CD4-positive, alpha-beta T cell treated with Interleukin-6 at 100 ng/mL for 8 hours (primary cell): ENCODE results near the gene TPD52L1.
"Not testable (repeated sequence)": the region's sequence is repeated elsewhere in the genome, so short reads cannot be mapped to it uniquely, and the experiment has no call there.

Experiments used
- DNase-seq: peaks from one replicate; pipeline ENCODE4 v3.0.0-alpha.2; 2020; ENCODE audit warnings: mixed read lengths, low spot score

TPD52L1 gene

GRCh38 chr6:125142618-125143017 is 11.0 kb upstream of the TPD52L1 start:
- DNase-seq, result no peak

- no peak for DNase-seq
Measured at GRCh38 chr6:125144822-125145221, 8.8 kb upstream of the TPD52L1 start.

- DNase-seq, result no peak
Measured at GRCh38 chr6:125149256-125150144, 4.1 kb upstream of the TPD52L1 start.

DNA sequence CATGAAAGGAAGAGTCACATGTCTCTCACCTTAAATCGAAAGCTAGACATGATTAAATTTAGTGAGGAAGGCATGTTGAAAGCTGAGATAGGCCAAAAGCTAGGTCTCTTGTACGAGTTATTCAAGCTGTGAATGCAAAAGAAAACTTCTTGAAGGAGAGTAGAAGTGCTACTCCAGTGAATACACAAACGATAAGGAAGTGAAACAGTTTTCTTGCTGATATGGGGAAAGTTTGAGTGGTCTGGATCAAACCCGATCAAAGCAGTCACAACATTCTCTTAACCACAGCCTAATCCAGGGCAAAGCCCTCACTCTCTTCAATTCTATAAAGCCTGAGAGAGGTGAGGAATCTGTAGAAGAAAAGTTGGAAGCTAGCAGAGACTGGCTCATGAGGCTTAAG is 1.9 kb upstream of the TPD52L1 start:
- DNase-seq, result no peak

DNA sequence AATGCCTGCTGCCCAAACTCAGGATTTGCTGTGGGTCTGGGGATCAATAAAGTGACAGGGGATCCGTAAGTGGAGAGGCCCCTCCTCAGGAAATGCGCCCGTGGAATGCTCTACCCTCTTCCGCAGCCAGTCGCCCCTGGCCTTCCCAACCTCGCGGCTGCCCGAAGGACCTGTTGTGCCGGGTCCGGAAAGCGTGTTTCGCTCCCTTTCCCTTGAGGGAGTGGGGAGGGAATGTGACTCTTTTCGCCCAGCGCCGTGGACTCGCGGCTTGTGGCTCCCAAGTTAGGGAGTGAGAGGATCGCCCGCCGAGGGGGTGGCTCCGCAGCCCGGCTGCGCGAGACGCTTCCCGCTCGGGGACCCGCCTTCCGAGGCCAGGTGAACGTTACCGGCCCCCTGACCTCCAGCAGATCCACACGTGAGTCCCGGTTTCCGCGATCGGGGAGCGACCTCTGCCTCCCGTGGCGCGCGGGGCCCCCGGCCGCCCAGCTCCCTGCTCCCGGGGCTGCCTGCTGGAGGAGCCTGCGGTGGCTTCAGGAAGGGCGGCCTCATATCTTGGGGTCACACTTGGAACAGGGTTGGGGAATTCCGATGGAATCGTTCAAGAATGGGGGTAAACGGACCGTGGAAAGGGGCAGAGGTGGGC is 666 bp downstream of the TPD52L1 start:
- DNase-seq, result no peak

DNA sequence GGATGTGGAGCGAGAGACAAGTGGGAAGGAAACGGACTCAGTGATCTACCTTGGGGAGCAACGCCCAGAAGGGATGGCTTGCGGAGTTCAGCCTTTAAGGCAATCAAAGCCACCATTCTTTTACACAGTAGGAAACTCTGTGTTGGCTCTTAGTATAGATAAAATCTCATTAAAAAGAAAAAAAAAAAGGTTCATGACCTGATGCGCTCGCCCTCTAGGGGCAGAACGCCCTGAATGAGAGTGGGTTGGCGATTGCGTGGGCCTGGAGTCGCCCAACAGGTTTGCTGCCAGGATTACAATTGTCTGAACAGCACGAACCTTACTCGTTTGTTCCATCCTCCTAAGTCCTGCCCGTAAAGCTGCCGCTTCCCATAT is 1.2 kb downstream of the TPD52L1 start:
- no peak for DNase-seq

DNA sequence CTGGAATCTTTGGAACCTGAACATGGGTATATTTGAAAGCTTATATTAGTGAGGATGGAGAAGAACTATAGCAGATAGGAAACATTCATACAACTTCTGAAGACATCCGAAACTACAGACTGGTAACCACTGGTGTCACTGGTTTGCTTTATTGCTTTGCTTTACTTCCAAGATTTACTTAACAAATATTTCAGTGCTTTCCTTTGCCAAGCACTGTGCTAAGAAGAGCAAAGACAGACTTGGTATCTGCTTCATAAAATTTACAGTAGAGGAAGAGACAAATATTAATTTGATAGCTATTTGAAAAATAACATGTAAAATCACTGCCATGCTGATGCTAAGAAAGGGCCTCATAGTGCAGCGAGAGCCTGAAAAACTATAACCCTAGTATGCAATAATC is 1.8 kb downstream of the TPD52L1 start:
- DNase-seq, result no peak

GRCh38 chr6:125156496-125156895 is 2.9 kb downstream of the TPD52L1 start:
- no peak for DNase-seq

DNA sequence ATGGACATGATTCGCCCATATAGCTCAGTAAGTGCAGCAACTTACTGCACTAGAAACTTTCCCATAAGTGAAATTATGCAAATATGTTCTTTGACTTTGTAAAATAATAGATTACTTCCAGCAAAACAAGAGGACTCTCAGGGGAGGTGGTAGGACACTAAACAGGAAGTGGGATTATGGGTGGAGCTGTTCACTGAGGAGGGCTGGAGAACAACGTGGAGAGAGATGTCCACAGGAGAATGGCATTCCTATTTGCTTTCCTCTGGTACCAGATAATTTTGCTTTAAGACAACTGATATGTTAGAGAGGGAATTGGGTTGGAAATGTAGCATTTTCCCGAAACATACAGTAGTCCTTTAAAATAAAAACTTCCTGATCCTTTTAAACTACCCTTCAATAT is 3.7 kb downstream of the TPD52L1 start:
- no peak for DNase-seq

- DNase-seq, result no peak
Measured at GRCh38 chr6:125157725-125158124, 4.2 kb downstream of the TPD52L1 start.

DNA sequence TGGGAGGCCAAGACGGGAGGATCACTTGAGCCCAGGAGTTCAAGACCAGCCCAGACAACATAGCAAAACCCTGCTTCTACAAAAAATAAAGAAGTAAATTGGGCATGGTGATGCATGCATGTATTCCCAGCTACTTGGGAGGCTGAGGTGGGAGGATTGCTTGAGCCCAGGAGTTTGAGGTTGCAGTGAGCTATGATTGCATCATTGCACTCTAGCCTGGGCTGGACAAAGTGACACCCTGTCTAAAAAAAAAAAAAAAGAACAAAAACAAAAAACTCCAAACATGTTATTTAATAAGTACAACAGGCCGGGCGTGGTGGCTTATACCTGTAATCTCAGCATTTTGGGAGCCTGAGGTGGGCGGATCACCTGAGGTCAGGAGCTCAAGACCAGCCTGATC is 9.8 kb downstream of the TPD52L1 start:
- not testable (repeated sequence) for DNase-seq

DNA sequence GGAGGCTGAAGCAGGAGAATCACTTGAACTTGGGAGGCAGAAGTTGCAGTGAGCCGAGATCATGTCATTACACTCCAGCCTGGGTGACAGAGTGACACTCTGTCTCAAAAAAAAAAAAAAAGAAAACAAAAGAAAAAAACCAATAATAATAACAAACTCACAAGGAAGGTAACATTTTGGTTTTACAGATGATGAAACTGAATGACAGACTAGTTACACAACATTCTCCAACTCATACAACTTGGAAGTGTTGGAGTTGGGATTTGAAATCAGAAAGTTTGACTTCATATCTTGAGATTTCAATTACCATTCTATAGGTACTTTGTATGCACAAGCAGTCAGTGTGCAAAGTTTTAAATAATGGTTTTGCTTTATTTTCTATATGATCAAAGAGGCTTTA is 10.2 kb downstream of the TPD52L1 start:
- DNase-seq, result no peak

DNA sequence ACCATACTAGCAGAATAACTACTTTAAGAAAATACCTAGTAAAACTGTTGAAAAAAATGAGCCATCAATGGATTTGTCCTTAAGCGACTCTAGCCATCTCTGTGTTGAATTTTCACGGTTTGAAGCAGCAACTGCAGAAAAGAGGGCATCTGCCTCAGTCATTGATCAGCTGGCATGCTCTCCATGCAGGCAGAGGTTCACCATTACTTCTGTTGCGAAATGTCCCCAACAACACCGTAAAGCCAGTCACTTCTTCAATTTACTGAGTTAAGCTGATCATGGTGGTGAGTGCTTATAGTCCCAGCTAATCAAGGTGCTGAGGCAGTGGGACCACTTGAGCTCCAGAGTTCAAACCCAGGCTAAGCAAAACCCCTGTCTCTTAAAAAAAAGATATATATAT is 11.1 kb downstream of the TPD52L1 start:
- no peak for DNase-seq

DNA sequence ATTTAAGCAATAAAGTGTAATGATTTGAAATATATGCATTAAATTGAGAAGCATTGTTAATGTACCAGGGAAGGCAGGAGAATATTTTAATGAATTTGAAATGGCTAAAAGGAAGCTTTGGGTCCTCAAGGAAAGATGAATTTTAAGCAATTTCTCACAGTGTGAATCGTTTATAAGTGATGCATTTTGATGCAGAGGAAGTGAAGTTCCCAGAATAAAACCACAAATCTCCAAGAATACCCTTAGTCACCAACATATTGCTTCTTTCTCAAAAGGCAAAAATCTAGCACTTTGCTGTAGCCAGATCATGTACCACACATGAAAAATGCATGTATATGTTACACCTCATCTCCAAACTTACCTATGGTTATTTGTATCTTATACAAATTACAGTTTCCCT is 11.7 kb downstream of the TPD52L1 start:
- DNase-seq, result no peak

- DNase-seq, result no peak
Measured at GRCh38 chr6:125165776-125166175, 12.2 kb downstream of the TPD52L1 start.

GRCh38 chr6:125166711-125167110 is 13.1 kb downstream of the TPD52L1 start:
- DNase-seq, result no peak

DNA sequence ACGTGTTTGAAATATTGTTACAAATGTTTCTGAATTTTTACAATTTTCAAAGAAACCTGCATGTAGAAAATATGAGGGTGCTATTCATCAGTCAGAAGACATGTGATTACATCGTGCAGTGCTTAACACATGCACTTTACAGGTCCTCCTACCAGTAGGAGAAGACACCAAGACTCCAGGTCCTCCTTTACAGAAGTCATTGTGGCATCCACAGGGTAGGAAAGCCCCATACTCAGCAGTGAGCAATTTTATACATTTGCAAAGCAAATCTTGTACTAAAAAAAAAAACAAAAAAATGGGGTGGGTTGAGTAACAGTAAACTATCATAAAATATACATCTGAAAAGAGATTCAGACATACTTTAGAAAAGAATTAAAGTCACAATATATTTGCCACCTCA is 14.0 kb downstream of the TPD52L1 start:
- no peak for DNase-seq

GRCh38 chr6:125169058-125169457 is 15.5 kb downstream of the TPD52L1 start:
- no peak for DNase-seq

DNA sequence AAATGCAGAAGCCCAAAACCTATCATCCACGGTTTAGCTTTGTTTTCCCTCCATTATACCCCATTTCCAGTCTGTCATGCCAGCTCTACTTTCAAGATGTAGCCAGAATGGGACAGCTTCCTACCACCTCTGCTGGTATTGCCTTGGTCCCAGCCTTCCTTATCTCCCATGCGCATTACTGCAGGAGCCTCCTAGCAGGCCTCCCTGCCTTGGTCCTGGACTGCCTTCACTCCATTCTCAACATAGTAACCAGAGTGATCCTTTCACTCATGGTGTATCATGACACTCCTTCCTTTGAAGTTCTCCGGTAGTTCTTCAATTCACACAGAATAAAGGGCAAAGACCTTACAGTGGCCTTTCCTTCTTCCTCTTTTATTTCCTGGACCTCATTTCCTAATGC is 15.9 kb downstream of the TPD52L1 start:
- DNase-seq, result no peak

DNA sequence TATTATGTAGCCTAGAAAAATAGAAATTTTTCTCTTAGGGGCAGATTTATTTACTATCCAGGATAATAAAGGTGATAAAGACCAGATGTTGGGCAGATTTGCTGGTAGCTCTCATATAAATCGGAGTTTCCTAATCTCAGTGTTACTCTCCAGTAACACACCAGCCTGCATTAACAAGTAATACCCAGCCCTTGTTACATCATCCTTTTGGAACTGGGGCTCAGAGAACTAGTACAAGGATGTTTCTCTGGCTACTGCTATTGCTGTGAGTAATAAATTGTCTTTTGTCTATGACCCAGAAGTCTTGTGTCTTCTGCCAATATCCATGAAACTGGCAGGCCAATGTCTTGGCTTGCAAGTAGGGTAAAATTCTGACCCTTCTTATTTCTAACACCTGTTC is 16.8 kb downstream of the TPD52L1 start:
- DNase-seq, result no peak

GRCh38 chr6:125173341-125174095 is 19.9 kb downstream of the TPD52L1 start:
- no peak for DNase-seq

DNA sequence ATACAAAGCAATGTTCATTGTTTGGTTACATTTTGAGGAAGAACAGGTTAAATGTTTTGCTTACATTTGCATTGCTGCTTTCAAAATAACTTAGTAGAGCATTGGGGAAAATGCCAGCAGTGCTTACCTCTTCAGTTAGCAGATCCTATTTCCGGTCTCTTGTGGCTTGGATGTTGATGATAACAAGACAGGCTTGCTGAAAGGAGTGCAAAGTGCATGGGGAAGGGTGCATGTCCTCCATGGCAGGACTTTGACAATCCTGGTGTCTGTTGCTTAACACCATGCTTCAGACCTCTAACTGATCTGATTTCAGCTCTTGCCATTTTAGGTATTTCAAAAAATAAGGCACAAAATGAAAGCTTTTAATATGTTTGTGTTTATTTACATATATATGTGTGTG is 21.1 kb downstream of the TPD52L1 start:
- no peak for DNase-seq

GRCh38 chr6:125175466-125176048 is 22.0 kb downstream of the TPD52L1 start:
- no peak for DNase-seq
